Right forelimb (tissue), 1 donor: ENCODE data around the gene LSR.

Experiments
- DNase-seq: peaks from one replicate; pipeline ENCODE4 v3.0.0-alpha.2; 2018

The LSR gene

DNA sequence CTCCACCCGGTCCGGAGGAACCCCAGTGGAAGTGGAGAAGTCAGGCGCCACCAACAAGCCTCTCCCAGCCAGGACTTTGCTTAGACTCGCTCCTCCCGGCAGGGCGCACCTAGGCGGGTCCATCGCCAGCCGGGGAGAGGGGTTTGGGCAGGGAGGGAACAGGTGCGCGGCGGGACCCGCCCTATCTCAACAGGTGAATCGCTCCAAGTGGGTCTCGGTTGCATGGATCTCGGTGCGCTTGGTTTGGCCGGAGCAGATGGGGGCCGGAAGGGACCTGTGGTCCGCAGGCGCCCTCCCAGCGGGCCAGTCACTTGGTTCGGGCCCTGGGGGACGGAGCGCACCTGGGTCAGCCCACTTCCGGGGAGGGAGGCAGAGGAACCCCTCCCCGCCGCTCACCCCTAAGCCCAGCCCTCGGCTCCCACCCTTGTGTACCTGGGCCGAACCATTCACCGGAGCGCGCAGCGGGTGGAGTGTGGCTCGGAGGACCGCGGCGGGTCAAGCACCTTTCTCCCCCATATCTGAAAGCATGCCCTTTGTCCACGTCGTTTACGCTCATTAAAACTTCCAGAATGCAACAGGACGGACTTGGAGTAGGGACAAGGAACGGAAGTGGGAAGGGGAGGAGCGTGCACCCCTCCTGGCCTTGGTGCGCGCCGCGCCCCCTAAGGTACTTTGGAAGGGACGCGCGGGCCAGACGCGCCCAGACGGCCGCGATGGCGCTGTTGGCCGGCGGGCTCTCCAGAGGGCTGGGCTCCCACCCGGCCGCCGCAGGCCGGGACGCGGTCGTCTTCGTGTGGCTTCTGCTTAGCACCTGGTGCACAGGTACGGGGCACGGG lies at the start of gene LSR:
Gene LSR (plus strand): TSS at position 693 of the 836 bp plus-strand sequence. CDS start 21 bp downstream, at position 714.
- DNase-seq, result no peak

- no peak for DNase-seq
Measured at GRCh38 chr19:35199481-35199880, 49.3 kb upstream of the LSR start.

GRCh38 chr19:35202722-35203688 lies 45.8 kb upstream of the LSR start:
- no peak for DNase-seq

- DNase-seq, result no peak
Measured at GRCh38 chr19:35204799-35205732, 43.7 kb upstream of the LSR start.

- DNase-seq, result no peak
Measured at GRCh38 chr19:35205733-35206323, 43.0 kb upstream of the LSR start.

DNA sequence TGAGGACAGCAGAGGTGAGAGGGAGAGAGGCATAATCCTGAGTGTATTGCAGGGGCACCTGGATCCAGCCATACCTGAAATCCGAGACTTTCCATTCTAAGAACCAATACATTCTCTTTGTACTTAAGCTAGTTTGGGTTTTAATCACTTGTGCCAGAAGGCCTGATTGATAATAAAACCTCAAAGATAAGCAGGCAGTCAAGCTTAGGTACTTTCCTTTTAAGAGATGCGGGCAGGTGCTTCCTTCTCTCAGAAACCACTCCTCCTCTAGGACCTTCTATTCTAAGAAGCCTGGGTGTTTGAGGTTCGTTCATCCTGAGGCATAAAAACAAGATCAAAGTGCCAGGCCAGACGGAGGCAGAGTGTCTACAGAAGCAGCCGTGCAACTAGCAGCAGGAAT lies 42.4 kb upstream of the LSR start:
- no peak for DNase-seq

DNA sequence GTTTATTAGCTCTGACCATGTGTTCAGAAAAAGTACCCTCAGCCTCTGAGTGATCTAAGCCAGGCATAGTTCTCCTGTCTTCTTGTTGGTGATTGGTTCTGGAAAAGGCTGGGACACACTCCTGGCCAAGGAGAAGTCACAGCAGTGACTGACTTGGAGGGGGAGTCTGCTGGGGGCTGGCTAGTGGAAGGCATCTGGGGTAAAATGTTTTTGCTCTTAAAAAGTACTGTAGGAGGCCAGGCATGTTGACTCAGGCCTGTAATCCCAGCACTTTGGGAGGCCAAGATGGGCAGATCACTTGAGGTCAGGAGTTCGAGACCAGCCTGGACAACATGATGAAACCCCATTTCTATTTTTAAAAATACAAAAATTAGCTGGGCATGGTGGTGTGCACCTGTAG lies 41.9 kb upstream of the LSR start:
- no peak for DNase-seq

DNA sequence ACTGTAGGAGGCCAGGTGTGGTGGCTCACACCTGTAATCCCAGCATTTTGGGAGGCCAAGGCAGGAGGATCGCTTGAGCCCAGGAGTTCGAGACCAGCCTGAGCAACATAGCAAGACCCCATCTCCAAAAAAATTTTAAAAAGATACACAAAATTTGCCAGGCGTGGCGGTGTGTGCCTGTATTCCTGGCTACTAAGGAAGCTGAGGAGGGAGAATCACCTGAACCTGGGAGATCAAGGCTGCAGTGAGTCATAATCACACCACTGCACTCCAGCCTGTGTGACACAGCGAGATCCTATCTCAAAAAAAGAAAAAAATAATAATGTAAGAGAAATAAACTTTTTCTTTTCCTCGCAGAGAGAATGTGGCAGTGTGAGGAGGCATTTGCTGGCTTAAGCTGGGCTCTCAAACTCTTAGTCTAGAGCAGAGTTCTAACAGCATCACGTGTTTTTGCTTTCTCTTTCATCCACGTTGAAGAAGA lies 41.4 kb upstream of the LSR start:
- no peak for DNase-seq

GRCh38 chr19:35208121-35208520 lies 40.7 kb upstream of the LSR start:
- DNase-seq, result no peak

DNA sequence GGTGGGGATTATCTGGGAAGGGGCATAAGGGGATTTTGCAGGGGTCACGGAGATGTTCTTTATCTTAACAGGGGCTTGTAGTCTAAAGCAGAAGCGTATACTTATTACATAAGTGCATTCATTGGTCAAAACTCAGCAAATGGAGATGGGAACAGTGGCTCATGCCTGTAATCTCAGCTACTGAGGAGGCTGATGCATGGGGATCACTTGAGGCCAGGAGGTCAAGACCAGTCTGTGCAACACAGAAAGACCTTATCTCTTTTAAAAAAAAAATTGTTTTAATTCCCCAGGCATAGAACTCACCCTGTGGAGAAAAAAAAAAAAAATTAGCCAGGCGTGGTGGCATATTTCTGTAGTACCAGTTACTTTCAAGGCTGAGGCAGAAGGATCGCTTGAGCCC lies 39.2 kb upstream of the LSR start:
- DNase-seq, result no peak

DNA sequence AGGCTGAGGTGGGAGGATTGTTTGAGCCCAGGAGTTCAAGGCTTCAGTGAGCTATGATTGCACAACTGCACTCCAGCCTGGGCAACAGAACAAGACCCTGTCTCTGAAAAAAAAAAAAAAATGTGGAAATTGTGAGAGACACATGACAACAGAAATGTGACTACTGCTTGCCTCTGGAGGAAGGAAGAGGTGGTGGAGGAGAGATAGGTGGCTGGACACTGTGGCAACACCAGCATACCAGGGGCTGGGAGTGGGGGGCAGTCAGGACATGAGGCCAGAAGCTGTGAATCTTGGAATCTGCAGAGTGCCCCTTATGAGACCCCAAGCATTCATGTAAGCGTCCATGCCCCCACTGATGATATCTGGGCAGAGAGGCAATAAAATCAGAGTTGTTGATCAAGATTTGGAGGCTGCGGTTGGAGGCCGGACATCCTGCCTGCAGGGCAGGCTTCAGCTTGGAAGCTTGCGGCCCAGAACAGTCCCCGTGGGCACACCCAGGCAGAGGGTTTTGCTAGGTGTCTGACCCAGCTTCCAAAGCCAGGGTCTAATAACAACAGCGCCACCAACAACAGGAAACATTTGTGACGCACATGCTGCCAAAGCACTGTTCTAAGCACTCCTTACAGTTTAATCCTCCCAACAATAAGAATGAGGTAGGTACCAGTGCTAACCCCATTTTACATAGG lies 37.1 kb upstream of the LSR start:
- no peak for DNase-seq

DNA sequence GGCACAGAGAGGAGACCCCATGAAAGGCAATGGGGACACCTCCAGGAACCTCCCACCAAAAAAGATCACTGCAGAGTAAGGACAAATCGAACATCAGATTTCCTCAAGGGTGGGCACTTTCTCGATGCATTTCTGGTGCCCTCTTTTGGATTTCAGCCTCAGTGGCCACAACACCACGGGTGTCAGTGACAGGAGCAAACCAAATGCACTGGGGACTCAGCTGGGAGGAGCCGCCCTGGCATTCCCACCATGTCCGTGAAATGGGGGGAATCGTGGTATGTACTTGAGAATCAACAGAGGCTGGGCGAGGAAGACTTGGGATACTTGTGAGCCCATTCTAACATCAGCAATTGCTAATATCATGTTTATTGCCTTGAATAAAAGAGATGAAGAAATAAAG lies 36.6 kb upstream of the LSR start:
- DNase-seq, result no peak

- no peak for DNase-seq
Measured at GRCh38 chr19:35213663-35214632, 34.9 kb upstream of the LSR start.

GRCh38 chr19:35214766-35215422 lies 33.9 kb upstream of the LSR start:
- DNase-seq, result no peak

GRCh38 chr19:35216016-35216832 lies 32.6 kb upstream of the LSR start:
- no peak for DNase-seq

GRCh38 chr19:35216833-35217648 lies 31.8 kb upstream of the LSR start:
- DNase-seq, result no peak

GRCh38 chr19:35217649-35217990 lies 31.2 kb upstream of the LSR start:
- DNase-seq, result no peak

DNA sequence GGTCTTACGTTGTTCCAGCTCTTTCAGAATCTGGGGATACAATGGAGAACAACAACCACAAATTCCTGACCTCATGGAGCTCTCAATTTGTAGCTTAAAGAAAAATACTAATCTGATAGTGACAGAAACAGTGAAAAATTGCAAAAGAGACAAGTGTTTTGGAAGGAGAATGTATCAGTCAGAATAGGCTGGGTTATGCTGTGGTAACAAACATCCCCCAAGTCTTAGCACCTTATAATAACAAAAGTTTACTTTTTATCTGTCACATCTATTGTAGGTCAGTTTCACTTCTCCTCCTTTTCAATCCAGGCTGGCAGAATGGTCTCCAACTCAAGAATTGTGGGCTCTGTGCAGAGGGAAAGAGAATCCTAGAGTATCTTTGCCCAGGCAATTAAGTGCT lies 29.8 kb upstream of the LSR start:
- DNase-seq, result no peak
